Neural cell (in vitro differentiated cells): ENCODE data around the gene DHX8. TPM values are rescaled to one million over a fixed set of nuclear protein-coding genes. Genes with fewer than 3 reads are reported as not detected.

Experiments
- H2AFZ ChIP-seq: fragments of 200-600, 300-800 bp; sonication (generic), shearing (Covaris generic); 2 replicates; pipeline ENCODE4 v1.6.0; 2014; ENCODE audit warnings: low read depth, mild to moderate bottlenecking, antibody characterized with exemption, low read length, moderate library complexity
- H3F3A ChIP-seq: fragments of 200-600 bp; shearing (Covaris generic); 2 replicates; pipeline ENCODE4 v1.6.1; 2016; ENCODE audit warnings: mild to moderate bottlenecking, moderate library complexity, mixed read lengths, antibody characterized with exemption, low read length; ENCODE audit not compliant: insufficient read depth, poor library complexity, severe bottlenecking
- H3K27ac ChIP-seq: fragments of 200-600, 300-800 bp; sonication (generic), shearing (Covaris generic); 2 replicates; pipeline ENCODE4 v1.5.1; 2014; ENCODE audit warnings: mild to moderate bottlenecking, low read length, moderate library complexity
- H3K27me3 ChIP-seq: fragments of 300-800, 200-600 bp; sonication (generic), shearing (Covaris generic); 2 replicates; pipeline ENCODE4 v1.6.0; 2014; ENCODE audit warnings: mild to moderate bottlenecking, low read depth, low read length, moderate library complexity; ENCODE audit not compliant: insufficient read depth
- H3K36me3 ChIP-seq: fragments of 300-800, 200-600 bp; sonication (generic), shearing (Covaris generic); 2 replicates; pipeline ENCODE4 v1.5.1; 2014; ENCODE audit warnings: mild to moderate bottlenecking, antibody characterized with exemption, low read length, moderate library complexity; ENCODE audit not compliant: insufficient read depth
- H3K4me2 ChIP-seq: fragments of 300-800, 200-600 bp; sonication (generic), shearing (Covaris generic); 2 replicates; pipeline ENCODE4 v1.6.0; 2014; ENCODE audit warnings: mild to moderate bottlenecking, low read length
- H3K4me3 ChIP-seq: fragments of 300-800, 200-600 bp; sonication (generic), shearing (Covaris generic); 2 replicates; pipeline ENCODE4 v1.5.1; 2014; ENCODE audit warnings: mild to moderate bottlenecking, low read length, moderate library complexity
- H3K79me2 ChIP-seq: fragments of 200-600 bp; shearing (Covaris generic); replicated peaks from 2 replicates; pipeline ENCODE4 v1.6.0; 2014; ENCODE audit warnings: mild to moderate bottlenecking, low read length, moderate library complexity; ENCODE audit not compliant: insufficient read depth
- H3K9ac ChIP-seq: fragments of 300-800, 200-600 bp; sonication (generic), shearing (Covaris generic); 2 replicates; pipeline ENCODE4 v1.6.1; 2016; ENCODE audit warnings: mild to moderate bottlenecking, low read length, mixed read lengths
- H3K9me2 ChIP-seq: fragments of 200-600 bp; shearing (Covaris generic); 2 replicates; pipeline ENCODE4 v1.6.1; 2016; ENCODE audit warnings: mild to moderate bottlenecking, low read length, mixed read lengths; ENCODE audit not compliant: insufficient read depth
- H3K9me3 ChIP-seq: fragments of 200-600, 300-800 bp; sonication (generic), shearing (Covaris generic); 2 replicates; pipeline ENCODE4 v1.6.1; 2016; ENCODE audit warnings: mild to moderate bottlenecking, mixed run types, low read length, moderate library complexity, mixed read lengths
- H4K20me1 ChIP-seq: fragments of 200-600 bp; shearing (Covaris generic); 2 replicates; pipeline ENCODE4 v1.6.1; 2016; ENCODE audit warnings: mild to moderate bottlenecking, mixed run types; ENCODE audit not compliant: insufficient read depth
- EP300 ChIP-seq: fragments of 450-650 bp; conservative IDR thresholded peaks from 2 replicates; pipeline ENCODE4 v1.6.1; 2014; ENCODE audit warnings: antibody characterized with exemption, mild to moderate bottlenecking, moderate library complexity; ENCODE audit not compliant: poor library complexity, severe bottlenecking
- EZH2 ChIP-seq: fragments of 200-600, 300-800 bp; shearing (Covaris generic), sonication (generic); IDR thresholded peaks from 2 replicates; pipeline ENCODE4 v1.6.1; 2014; ENCODE audit warnings: antibody characterized with exemption, low read length, borderline replicate concordance, mild to moderate bottlenecking; ENCODE audit not compliant: insufficient read depth, poor library complexity, severe bottlenecking
- MXI1 ChIP-seq: fragments of 450-650 bp; conservative IDR thresholded peaks from 2 replicates; pipeline ENCODE4 v1.6.1; 2014; ENCODE audit warnings: antibody characterized with exemption, mild to moderate bottlenecking; ENCODE audit not compliant: poor library complexity, severe bottlenecking
- POLR2AphosphoS5 ChIP-seq: IDR thresholded peaks from 2 replicates; pipeline ENCODE4 v1.6.1; 2012
- RAD21 ChIP-seq: fragments of 450-650 bp; conservative IDR thresholded peaks from 2 replicates; pipeline ENCODE4 v1.6.1; 2014; ENCODE audit warnings: antibody characterized with exemption, mild to moderate bottlenecking, moderate library complexity
- REST ChIP-seq: IDR thresholded peaks from 2 replicates; pipeline ENCODE4 v1.6.1; 2012; ENCODE audit warnings: borderline replicate concordance
- SMC3 ChIP-seq: fragments of 450-650 bp; conservative IDR thresholded peaks from 2 replicates; pipeline ENCODE4 v1.6.1; 2014; ENCODE audit warnings: antibody characterized with exemption, mild to moderate bottlenecking, moderate library complexity; ENCODE audit not compliant: poor library complexity
- TAF1 ChIP-seq: IDR thresholded peaks from 2 replicates; pipeline ENCODE4 v1.6.1; 2012; ENCODE audit warnings: low read depth
- polyA plus RNA-seq: library from polyadenylated mRNA; depleted of rRNA; stranded (reverse); fragments of >200 nt; gene quantifications from 2 replicates; pipeline ENCODE4 v1.2.3, GENCODE V29; 2014
- TF ChIP-seq, protein P1 (sequence below): fragments of 450-650 bp; IDR thresholded peaks from 2 replicates; pipeline ENCODE4 v1.5.1; 2014; ENCODE audit warnings: antibody characterized with exemption, mild to moderate bottlenecking, moderate library complexity; ENCODE audit not compliant: poor library complexity, severe bottlenecking

Gene DHX8
- polyA plus RNA-seq, 1 donor from 2014 or later, result 19.4 TPM

DNA sequence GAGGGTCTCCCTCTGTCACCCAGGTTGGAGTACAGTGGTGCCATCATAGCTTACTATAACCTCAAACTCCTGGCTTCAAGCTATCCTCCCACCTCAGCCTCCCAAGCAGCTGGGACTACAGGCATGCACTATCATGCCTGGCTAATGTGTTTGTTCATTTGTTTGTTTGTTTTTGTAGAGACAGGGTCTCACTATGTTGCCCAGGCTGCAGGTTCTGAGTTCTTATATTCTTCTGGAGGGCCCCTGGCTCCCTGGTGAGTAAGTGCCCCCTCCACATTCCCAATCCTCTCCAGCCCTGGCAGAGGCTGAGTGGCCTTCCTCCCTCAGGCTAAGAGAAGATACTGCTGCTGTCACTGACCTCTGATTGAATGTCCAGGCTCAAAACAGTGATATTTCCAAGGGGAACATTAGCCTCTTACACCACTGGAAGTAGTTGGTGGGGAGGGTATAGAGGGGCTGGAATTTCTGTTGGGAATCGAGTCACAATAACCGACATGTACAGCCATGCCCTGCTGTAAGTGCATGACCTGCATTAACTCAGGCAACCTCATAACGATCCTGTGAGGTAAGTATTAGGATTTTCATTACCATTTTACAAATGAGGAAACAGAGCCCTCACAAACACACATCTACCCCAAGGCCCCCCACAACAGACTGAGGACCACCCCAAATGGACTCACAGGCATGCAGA, 65.1 kb downstream of the DHX8 start:
- H3F3A ChIP-seq, result no peaks in the 10 kb centered on the region
- H3K27me3 ChIP-seq, result peaks cover 42% of the 10 kb centered on the region
- no peaks in the 10 kb centered on the region for H3K9me3 ChIP-seq
- TF ChIP-seq EP300 (no peak), SMC3 (no peak), EZH2 (no peak), TAF1 (no peak), REST (no peak), RAD21 (no peak), MXI1 (no peak), POLR2AphosphoS5 (no peak)
- TF ChIP-seq, protein P1, sequence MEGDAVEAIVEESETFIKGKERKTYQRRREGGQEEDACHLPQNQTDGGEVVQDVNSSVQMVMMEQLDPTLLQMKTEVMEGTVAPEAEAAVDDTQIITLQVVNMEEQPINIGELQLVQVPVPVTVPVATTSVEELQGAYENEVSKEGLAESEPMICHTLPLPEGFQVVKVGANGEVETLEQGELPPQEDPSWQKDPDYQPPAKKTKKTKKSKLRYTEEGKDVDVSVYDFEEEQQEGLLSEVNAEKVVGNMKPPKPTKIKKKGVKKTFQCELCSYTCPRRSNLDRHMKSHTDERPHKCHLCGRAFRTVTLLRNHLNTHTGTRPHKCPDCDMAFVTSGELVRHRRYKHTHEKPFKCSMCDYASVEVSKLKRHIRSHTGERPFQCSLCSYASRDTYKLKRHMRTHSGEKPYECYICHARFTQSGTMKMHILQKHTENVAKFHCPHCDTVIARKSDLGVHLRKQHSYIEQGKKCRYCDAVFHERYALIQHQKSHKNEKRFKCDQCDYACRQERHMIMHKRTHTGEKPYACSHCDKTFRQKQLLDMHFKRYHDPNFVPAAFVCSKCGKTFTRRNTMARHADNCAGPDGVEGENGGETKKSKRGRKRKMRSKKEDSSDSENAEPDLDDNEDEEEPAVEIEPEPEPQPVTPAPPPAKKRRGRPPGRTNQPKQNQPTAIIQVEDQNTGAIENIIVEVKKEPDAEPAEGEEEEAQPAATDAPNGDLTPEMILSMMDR, result no peak
- H3K4me3 ChIP-seq, result no peak overlapping the region
- no peaks in the 10 kb centered on the region for H3K9me2 ChIP-seq
- H3K36me3 ChIP-seq, result no peaks in the 10 kb centered on the region
- H3K9ac ChIP-seq, result no peak overlapping the region
- H2AFZ ChIP-seq, result no peak overlapping the region
- no peaks in the 10 kb centered on the region for H4K20me1 ChIP-seq
- H3K4me2 ChIP-seq, result no peak overlapping the region
- no peak overlapping the region for H3K27ac ChIP-seq
- no peaks in the 10 kb centered on the region for H3K79me2 ChIP-seq

DNA sequence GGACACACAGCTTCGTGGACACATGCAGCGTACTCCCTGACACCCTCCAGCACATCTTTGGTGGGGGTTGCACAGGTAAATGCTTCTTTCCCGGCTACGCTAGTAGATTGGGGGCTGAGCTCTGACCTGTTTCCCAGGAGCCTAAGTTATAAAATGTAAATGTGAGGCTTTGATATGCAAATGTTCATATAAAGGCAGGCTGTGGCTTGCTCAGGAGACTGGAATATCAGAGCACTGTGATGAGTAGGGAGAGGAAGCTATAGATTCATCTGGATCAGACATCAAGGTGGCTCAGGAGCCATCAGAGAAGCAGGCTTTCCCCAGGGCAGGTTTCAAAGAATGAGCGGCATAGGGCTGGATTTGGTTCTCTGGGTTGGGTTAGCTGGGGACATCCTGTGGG, 65.7 kb downstream of the DHX8 start:
- Histone ChIP-seq H3F3A (no peaks in the 10 kb centered on the region), H3K4me2 (no peak overlapping the region), H3K9ac (no peak overlapping the region), H3K36me3 (no peaks in the 10 kb centered on the region), H3K4me3 (no peak overlapping the region), H3K27ac (no peak overlapping the region), H2AFZ (no peak overlapping the region), H4K20me1 (no peaks in the 10 kb centered on the region), H3K27me3 (peaks cover 35% of the 10 kb centered on the region), H3K79me2 (no peaks in the 10 kb centered on the region), H3K9me3 (no peaks in the 10 kb centered on the region), H3K9me2 (no peaks in the 10 kb centered on the region)
- TF ChIP-seq REST (no peak), TAF1 (no peak), EZH2 (no peak), EP300 (no peak), SMC3 (no peak), POLR2AphosphoS5 (no peak), RAD21 (no peak), MXI1 (no peak)
- TF ChIP-seq, protein P1, result no peak
